H1 (cell line): ENCODE data around the gene ZNF112. TPM values are rescaled to one million over a fixed set of nuclear protein-coding genes. Genes with fewer than 3 reads are reported as not detected.

Experiments used
- CTCF ChIA-PET: fragments of 300-600 bp; sonication (Branson Sonifier 250); formaldehyde crosslinking; loops from one replicate; lab custom pipeline; 2021; ENCODE audit not compliant: partially characterized antibody; lab: Charles Lee
- POLR2A ChIA-PET: fragments of 300-600 bp; sonication (Branson Sonifier 250); formaldehyde crosslinking; loops from one replicate; lab custom pipeline; 2021; ENCODE audit warnings: inconsistent platforms; ENCODE audit not compliant: partially characterized antibody; lab: Charles Lee
- DNase-seq, 2 experiments: peaks; one replicate each; pipeline versions ENCODE4 v3.0.0 to v3.0.0-alpha.2; 2010 to 2022; ENCODE audit warnings: low spot score in 2 of 2, low read depth in 1 of 2, mixed read lengths in 1 of 2
- FAIRE-seq: peaks from 2 replicates; lab custom pipeline; 2011; peaks lifted over from hg19 to GRCh38; lab: Jason Lieb, UNC
- H2AFZ ChIP-seq: 2 replicates; pipeline ENCODE4 v1.8.1; 2012; ENCODE audit warnings: low read length, inconsistent platforms
- H2AK5ac ChIP-seq: 2 replicates; pipeline ENCODE4 v1.6.1; 2013; ENCODE audit warnings: low read depth, low read length
- H2BK120ac ChIP-seq: replicated peaks from 2 replicates; pipeline ENCODE3; 2013; ENCODE audit warnings: low read depth, low read length, inconsistent platforms
- H2BK12ac ChIP-seq: 2 replicates; pipeline ENCODE4 v1.6.1; 2013; ENCODE audit warnings: low read depth, low read length
- H2BK15ac ChIP-seq: 2 replicates; pipeline ENCODE4 v1.6.1; 2013; ENCODE audit warnings: low read length
- H2BK20ac ChIP-seq: 2 replicates; pipeline ENCODE4 v1.6.1; 2013; ENCODE audit warnings: low read length
- H2BK5ac ChIP-seq: 2 replicates; pipeline ENCODE4 v1.6.1; 2013; ENCODE audit warnings: low read depth, low read length
- H3K14ac ChIP-seq: 2 replicates; pipeline ENCODE4 v1.6.1; 2013; ENCODE audit warnings: inconsistent platforms; ENCODE audit not compliant: insufficient read length
- H3K18ac ChIP-seq: 2 replicates; pipeline ENCODE4 v1.6.1; 2013; ENCODE audit warnings: low read length; ENCODE audit errors: extremely low read depth
- H3K23ac ChIP-seq: 2 replicates; pipeline ENCODE4 v1.6.1; 2013; ENCODE audit warnings: inconsistent platforms; ENCODE audit not compliant: insufficient read length
- H3K23me2 ChIP-seq: 2 replicates; pipeline ENCODE4 v1.6.1; 2013; ENCODE audit warnings: low read depth, low read length
- H3K27ac ChIP-seq: 2 replicates; pipeline ENCODE4 v1.6.1; 2011; ENCODE audit warnings: low read depth, low read length, inconsistent platforms
- H3K27me3 ChIP-seq, 4 experiments: replicated peaks in 1 of 4; 1 replicate in 1 of 4; 2 replicates in 3 of 4; pipeline versions ENCODE4 v1.6.1 to v1.8.1; 2011 to 2013; ENCODE audit warnings: low read length in 3 of 4, mild to moderate bottlenecking in 3 of 4, inconsistent platforms in 2 of 4, mixed read lengths in 2 of 4, moderate library complexity in 1 of 4; ENCODE audit not compliant: control insufficient read depth in 3 of 4, insufficient read depth in 3 of 4; ENCODE audit errors: extremely low read depth in 1 of 4
- H3K36me3 ChIP-seq, 4 experiments: 2 replicates each; pipeline versions ENCODE4 v1.6.1 to v1.8.1; 2011 to 2013; ENCODE audit warnings: mild to moderate bottlenecking in 4 of 4, low read length in 3 of 4, moderate library complexity in 2 of 4, control low read depth in 1 of 4, inconsistent platforms in 1 of 4; ENCODE audit not compliant: insufficient read depth in 4 of 4, control insufficient read depth in 2 of 4
- H3K4ac ChIP-seq: replicated peaks from 2 replicates; pipeline ENCODE3; 2013; ENCODE audit warnings: low read length, low read depth, mixed read lengths, inconsistent platforms; ENCODE audit not compliant: insufficient read length
- H3K4me1 ChIP-seq, 4 experiments: replicated peaks in 1 of 4; 1 replicate in 1 of 4; 2 replicates in 3 of 4; pipeline versions ENCODE4 v1.6.1 to v1.8.1; 2011 to 2013; ENCODE audit warnings: low read length in 3 of 4, inconsistent platforms in 2 of 4, mixed read lengths in 1 of 4; ENCODE audit not compliant: insufficient read depth in 4 of 4, control insufficient read depth in 3 of 4
- H3K4me2 ChIP-seq, 2 experiments: 2 replicates each; pipeline versions ENCODE4 v1.6.1 to v1.8.1; 2011 to 2013; ENCODE audit warnings: low read depth in 2 of 2, low read length in 2 of 2, control low read depth in 1 of 2, inconsistent platforms in 1 of 2, mild to moderate bottlenecking in 1 of 2; ENCODE audit not compliant: insufficient read depth in 1 of 2
- H3K4me3 ChIP-seq, 4 experiments: fragments of 200-600, 300-600 bp in 1 of 4; sonication (generic), shearing (Covaris generic), sonication (Bioruptor Twin) in 1 of 4; 2 replicates each; pipeline versions ENCODE4 v1.5.1 to v1.8.1; 2011 to 2016; ENCODE audit warnings: low read length in 4 of 4, low read depth in 3 of 4, control low read depth in 2 of 4, inconsistent platforms in 2 of 4, mild to moderate bottlenecking in 2 of 4, mixed read lengths in 1 of 4, moderate library complexity in 1 of 4; ENCODE audit not compliant: insufficient read depth in 2 of 4; ENCODE audit errors: extremely low read depth in 1 of 4
- H3K56ac ChIP-seq: replicated peaks from 2 replicates; pipeline ENCODE3; 2013; ENCODE audit warnings: low read depth, mild to moderate bottlenecking, mixed read lengths, low read length, inconsistent platforms; ENCODE audit not compliant: insufficient read length
- H3K79me1 ChIP-seq: 2 replicates; pipeline ENCODE4 v1.6.1; 2013; ENCODE audit warnings: low read depth, low read length, control low read depth
- H3K79me2 ChIP-seq, 2 experiments: 2 replicates each; pipeline versions ENCODE4 v1.6.1 to v1.8.1; 2012 to 2013; ENCODE audit warnings: low read length in 2 of 2, mild to moderate bottlenecking in 2 of 2, inconsistent platforms in 1 of 2; ENCODE audit not compliant: insufficient read depth in 2 of 2, control insufficient read depth in 1 of 2
- H3K9ac ChIP-seq, 4 experiments: replicated peaks in 1 of 4; 1 replicate in 1 of 4; 2 replicates in 3 of 4; pipeline versions ENCODE4 v1.6.1 to v1.8.1; 2011 to 2013; ENCODE audit warnings: low read depth in 3 of 4, low read length in 3 of 4, control low read depth in 2 of 4, mild to moderate bottlenecking in 2 of 4, moderate library complexity in 2 of 4, inconsistent platforms in 1 of 4; ENCODE audit errors: extremely low read depth in 1 of 4
- H3K9me3 ChIP-seq, 2 experiments: 2 replicates each; pipeline versions ENCODE4 v1.6.1 to v1.8.1; 2012 to 2013; ENCODE audit warnings: mild to moderate bottlenecking in 2 of 2, moderate library complexity in 2 of 2, control low read depth in 1 of 2, inconsistent platforms in 1 of 2, low read depth in 1 of 2, low read length in 1 of 2, mixed read lengths in 1 of 2; ENCODE audit not compliant: insufficient read depth in 2 of 2
- H4K20me1 ChIP-seq, 2 experiments: replicated peaks in 1 of 2; 2 replicates each; pipeline versions ENCODE3 to v1.8.1; 2011 to 2013; ENCODE audit warnings: inconsistent platforms in 2 of 2, low read length in 2 of 2, mild to moderate bottlenecking in 1 of 2; ENCODE audit not compliant: insufficient read depth in 2 of 2, control insufficient read depth in 1 of 2
- H4K5ac ChIP-seq: 2 replicates; pipeline ENCODE4 v1.6.1; 2013; ENCODE audit warnings: low read length, low read depth, mixed read lengths, inconsistent platforms; ENCODE audit not compliant: insufficient read length
- H4K8ac ChIP-seq: 2 replicates; pipeline ENCODE4 v1.8.0; 2013; ENCODE audit warnings: mild to moderate bottlenecking, moderate library complexity, low read length, inconsistent platforms; ENCODE audit not compliant: insufficient read depth; ENCODE audit errors: extremely low read depth
- H4K91ac ChIP-seq: replicated peaks from 2 replicates; pipeline ENCODE3; 2013; ENCODE audit warnings: low read length, mixed read lengths, inconsistent platforms; ENCODE audit not compliant: insufficient read length
- CBX8 ChIP-seq: fragments of 300-800, 300-1000 bp; sonication (generic); IDR thresholded peaks from 2 replicates; pipeline ENCODE4 v1.7.1; 2016; ENCODE audit warnings: low read depth, low read length, borderline replicate concordance
- CHD1 ChIP-seq: IDR thresholded peaks from 2 replicates; pipeline ENCODE4 v1.6.1; 2012; ENCODE audit warnings: low read depth, low read length, improper control_type of control experiment
- CHD2 ChIP-seq: IDR thresholded peaks from 2 replicates; pipeline ENCODE4 v1.6.1; 2012; ENCODE audit warnings: low read length, improper control_type of control experiment
- KDM4A ChIP-seq: IDR thresholded peaks from one replicate; pipeline ENCODE4 v1.7.1; 2012; ENCODE audit warnings: low read depth, mild to moderate bottlenecking, moderate library complexity, low read length, inconsistent platforms; ENCODE audit not compliant: severe bottlenecking
- NANOG ChIP-seq: IDR thresholded peaks from 2 replicates; pipeline ENCODE4 v1.6.1; 2011; ENCODE audit warnings: low read length, low read depth, mild to moderate bottlenecking, inconsistent platforms; ENCODE audit not compliant: insufficient read depth, poor library complexity, severe bottlenecking
- PHF8 ChIP-seq: fragments of 200-600 bp; sonication (generic); conservative IDR thresholded peaks from 2 replicates; pipeline ENCODE4 v1.7.1; 2012; ENCODE audit warnings: low read depth, mild to moderate bottlenecking, inconsistent platforms, low read length, moderate library complexity
- POLR2A ChIP-seq, 2 experiments: IDR thresholded peaks; 1 replicate in 1 of 2; 2 replicates in 1 of 2; pipeline ENCODE4 v1.6.1; 2011; ENCODE audit warnings: low read depth in 2 of 2, low read length in 2 of 2, mild to moderate bottlenecking in 2 of 2; ENCODE audit errors: control extremely low read depth in 1 of 2
- RNF2 ChIP-seq: fragments of 200-900, 300-1000 bp; sonication (generic); IDR thresholded peaks from 2 replicates; pipeline ENCODE4 v1.7.1; 2016; ENCODE audit warnings: borderline replicate concordance, low read depth, mild to moderate bottlenecking, antibody characterized with exemption, low read length; ENCODE audit not compliant: poor library complexity, severe bottlenecking; ENCODE audit errors: missing control alignments
- SUZ12 ChIP-seq: fragments of 200-600 bp; sonication (generic); IDR thresholded peaks from 2 replicates; pipeline ENCODE4 v1.6.1; 2012; ENCODE audit warnings: mild to moderate bottlenecking, inconsistent platforms, low read length, moderate library complexity, mixed read lengths
- WGBS, 2 experiments: shearing (Covaris generic) in 1 of 2; methylation state at CpG; one replicate each; pipeline versions ENCODE4 v1.1.6 to v1.1.7; 2013 to 2015; ENCODE audit warnings: low lambda C conversion rate in 2 of 2, mixed read lengths in 2 of 2, inconsistent platforms in 1 of 2, low coverage in 1 of 2, missing lambda C conversion rate in 1 of 2; ENCODE audit not compliant: insufficient replicate concordance in 2 of 2, insufficient coverage in 1 of 2, insufficient read length in 1 of 2; ENCODE audit errors: extremely low coverage in 1 of 2, missing lambda C conversion rate in 1 of 2; 5-methylcytosine and 5-hydroxymethylcytosine counted together
- long read RNA-seq, 2 experiments: library from RNA in 1 of 2; library from capped mRNA in 1 of 2; stranded (forward); transcript quantifications; one replicate each; pipeline ENCODE4 v2.0.0, GENCODE V29; 2021; ENCODE audit warnings: inconsistent platforms in 1 of 2
- polyA minus RNA-seq, 3 experiments: library from RNA; depleted of rRNA, polyadenylated mRNA; stranded (reverse); fragments of >200 nt; gene quantifications; 1 replicate in 2 of 3; 2 replicates in 1 of 3; pipeline ENCODE4 v1.2.3, GENCODE V29; 2011
- polyA plus RNA-seq, 7 experiments: library from polyadenylated mRNA; depleted of rRNA in 3 of 7; stranded (reverse) in 5 of 7; unstranded in 2 of 7; fragments of >200 nt in 5 of 7; fragments of 200-250 nt in 2 of 7; gene quantifications; 1 replicate in 5 of 7; 2 replicates in 1 of 7; 4 replicates in 1 of 7; pipeline versions ENCODE4 v1.2.1 to v1.2.3, GENCODE V29; 2011 to 2013; ENCODE audit warnings: missing spikeins in 2 of 7, mixed read lengths in 2 of 7
- total RNA-seq: library from RNA; stranded (reverse); fragmentation: NEBNext Ultra II Directional; extraction: Animal tissue kit (Norgen Biotek cat#: 25700); gene quantifications from 2 replicates; pipeline ENCODE4 v1.2.1, GENCODE V29; 2021

ZNF112 gene
- total RNA-seq (2.4 and 2.8 TPM in 2 replicates), polyA plus RNA-seq (2011; rRNA removed) (0.67 and 0.70 TPM in 2 replicates), polyA minus RNA-seq (2011; rRNA and poly(A)+ RNA removed) (2.7 and 3.9 TPM in 2 replicates)
- 1.1 TPM for polyA plus RNA-seq (2011; cell fraction: cytosol; rRNA removed)
- 0.96 TPM for polyA plus RNA-seq (2011; cell fraction: nucleus; rRNA removed)
- 1.2 to 2.9 TPM (median 1.5 TPM) in 4 replicates for polyA plus RNA-seq (2012, experiment 1 of 2)
- polyA plus RNA-seq (2012, experiment 2 of 2) = 0.09 TPM
- polyA plus RNA-seq (2013, experiment 1 of 2) = 1.5 TPM
- 1.5 TPM for polyA plus RNA-seq (2013, experiment 2 of 2)
- polyA minus RNA-seq (2011; cell fraction: cytosol; rRNA and poly(A)+ RNA removed) = 1.5 TPM
- polyA minus RNA-seq (2011; cell fraction: nucleus; rRNA and poly(A)+ RNA removed) = 7.6 TPM
- long read RNA-seq, experiment 1, partial matches to known transcripts = 0 of 3 reads
- long read RNA-seq, experiment 1, other reads (novel, unspliced or antisense) = 3 of 3 reads
- long read RNA-seq, experiment 2, partial matches to known transcripts = 0 of 1 reads
- long read RNA-seq, experiment 2, other reads (novel, unspliced or antisense) = 0 of 1 reads

DNA sequence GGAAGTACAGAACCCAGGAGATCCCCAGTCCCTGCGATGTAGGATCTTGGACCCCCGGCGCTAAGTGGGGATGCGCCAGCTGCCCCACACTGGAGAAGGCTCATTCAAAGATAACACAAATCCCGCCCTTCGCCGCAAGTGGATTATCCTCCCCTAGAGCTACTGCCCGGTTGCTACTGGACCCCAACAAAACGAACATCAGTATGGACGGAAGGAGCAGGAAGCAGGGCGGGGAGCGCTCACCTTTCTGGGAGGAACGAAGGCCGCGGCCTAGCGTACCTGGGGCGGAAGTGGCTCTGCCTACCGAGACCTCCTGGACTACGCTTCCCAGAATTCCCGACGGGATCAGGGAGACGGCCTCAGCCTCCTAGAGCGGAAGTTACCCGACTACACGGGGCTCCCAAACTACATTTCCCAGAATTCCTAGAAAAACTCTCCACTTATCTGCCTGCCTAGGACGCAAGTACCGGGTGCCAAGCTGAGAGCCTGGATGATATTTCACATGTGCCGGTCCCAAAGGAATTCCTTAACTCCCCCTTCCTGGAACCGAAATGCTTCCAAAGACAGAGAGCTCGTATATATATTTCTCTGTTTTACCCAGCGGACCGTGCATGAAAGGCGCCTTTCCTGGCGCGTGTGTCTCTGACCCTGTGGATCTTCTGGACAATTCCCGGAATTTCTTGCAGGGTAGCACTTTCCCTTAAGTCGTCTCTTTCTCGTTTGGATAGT is at the start of gene ZNF112:
TSS of gene ZNF112 (minus strand) at position 298 of the 729 bp plus-strand sequence. CDS start 16,141 bp downstream, outside the sequence.
- no peaks in the 10 kb centered on the region for H3K79me1 ChIP-seq
- no peaks in the 10 kb centered on the region for H3K27me3 ChIP-seq
- no peak within 1 kb of the TSS for H2BK5ac ChIP-seq
- H2AFZ ChIP-seq = peak within 1 kb of the TSS; percentile 89
- no peak within 1 kb of the TSS for H2BK20ac ChIP-seq
- DNase-seq (peak; percentile 79 to 81), FAIRE-seq (peak; percentile 99)
- H2BK12ac ChIP-seq = no peak within 1 kb of the TSS
- no peaks in the 10 kb centered on the region for H3K4me1 ChIP-seq
- H4K20me1 ChIP-seq = no peaks in the 10 kb centered on the region
- H3K27ac ChIP-seq = no peak within 1 kb of the TSS
- no peak within 1 kb of the TSS for H4K91ac ChIP-seq
- peak within 1 kb of the TSS; percentile 97; the same call in 1 of the 2 replicates for H4K8ac ChIP-seq
- peak within 1 kb of the TSS in 2 of 4 experiments; percentile 20 to 38; a peak in 3 of 7 replicates for H3K9ac ChIP-seq
- H2AK5ac ChIP-seq = no peak within 1 kb of the TSS
- H3K9me3 ChIP-seq = peaks cover 8 to 11% of the 10 kb centered on the region in 2 experiments; a peak in 3 of 4 replicates
- no peaks in the 10 kb centered on the region for H3K79me2 ChIP-seq
- ChIA-PET CTCF (no interaction called here), POLR2A (interaction anchor here (0.6 to 1.6 kb wide), 3 partner anchors 143 to 191 kb away, joined by 3 to 5 read pairs (median 3); partner anchors contain the start of genes ZNF180 and ZNF226)
- no peak within 1 kb of the TSS for H2BK120ac ChIP-seq
- H3K4me2 ChIP-seq = peak within 1 kb of the TSS; percentile 34 to 69
- no peaks in the 10 kb centered on the region for H3K23me2 ChIP-seq
- H3K14ac ChIP-seq = no peak within 1 kb of the TSS
- no peak within 1 kb of the TSS for H3K4ac ChIP-seq
- no peak within 1 kb of the TSS for H3K56ac ChIP-seq
- H3K36me3 ChIP-seq = no peaks in the 10 kb centered on the region
- 4% methylated on average over 37 of the region's 38 CpGs; no CpG with 5 or more reads in 1 of the 2 experiments for whole genome bisulfite sequencing, 2 experiments
- H3K4me3 ChIP-seq = peak within 1 kb of the TSS; percentile 60 to 79 (median 69)
- H2BK15ac ChIP-seq = no peak within 1 kb of the TSS
- no peak within 1 kb of the TSS; the same call in 1 of the 2 replicates for H3K18ac ChIP-seq
- H3K23ac ChIP-seq = no peak within 1 kb of the TSS
- peak within 1 kb of the TSS; percentile 83 for H4K5ac ChIP-seq
- no peak for TF ChIP-seq RNF2
- TF ChIP-seq POLR2A (IDR thresholded peaks at IDR 0.05; ENCODE audit: control extremely low read depth in 1 of 2, low read depth in 2 of 2, low read length in 2 of 2) = peak in 1 of 2 experiments; percentile 73; a peak in 2 of 3 replicates
- TF ChIP-seq CBX8 = no peak
- no peak for TF ChIP-seq CHD2
- no peak for TF ChIP-seq CHD1
- no peak for TF ChIP-seq SUZ12
- TF ChIP-seq KDM4A = peak; percentile 18
- TF ChIP-seq NANOG = no peak
- TF ChIP-seq PHF8 = peak; percentile 35; the same call in 1 of the 2 replicates
